Keratinocyte (primary cell): Measurements from ENCODE around the gene FBN1. TPM values are rescaled to one million over a fixed set of nuclear protein-coding genes. Genes with fewer than 3 reads are reported as not detected.

ENCODE experiments used
- DNase-seq: peaks from one replicate; pipeline ENCODE4 v3.0.0-alpha.2; 2011; ENCODE audit warnings: low read depth, missing footprints, low spot score
- FAIRE-seq: peaks from 2 replicates; lab custom pipeline; 2011; peaks lifted over from hg19 to GRCh38; lab: Jason Lieb, UNC
- H2AFZ ChIP-seq: 2 replicates; pipeline ENCODE4 v1.6.0; 2012; ENCODE audit warnings: low read length, control low read depth, inconsistent platforms; ENCODE audit not compliant: control insufficient read depth
- H3K27ac ChIP-seq: 2 replicates; pipeline ENCODE4 v1.5.1; 2011; ENCODE audit warnings: low read length; ENCODE audit not compliant: control insufficient read depth, insufficient read depth
- H3K27me3 ChIP-seq: 3 replicates; pipeline ENCODE4 v1.6.0; 2011; ENCODE audit warnings: low read length; ENCODE audit not compliant: control insufficient read depth, insufficient read depth; ENCODE audit errors: extremely low read depth
- H3K36me3 ChIP-seq, 2 experiments: 2 replicates in 1 of 2; 3 replicates in 1 of 2; pipeline ENCODE4 v1.5.1; 2011; ENCODE audit warnings: low read length in 2 of 2, mild to moderate bottlenecking in 1 of 2; ENCODE audit not compliant: control insufficient read depth in 2 of 2, insufficient read depth in 2 of 2; ENCODE audit errors: extremely low read depth in 1 of 2
- H3K4me1 ChIP-seq: 3 replicates; pipeline ENCODE4 v1.5.1; 2011; ENCODE audit warnings: low read length; ENCODE audit not compliant: control insufficient read depth, insufficient read depth; ENCODE audit errors: extremely low read depth
- H3K4me2 ChIP-seq: 3 replicates; pipeline ENCODE4 v1.6.0; 2011; ENCODE audit warnings: low read depth, low read length; ENCODE audit not compliant: control insufficient read depth, insufficient read depth; ENCODE audit errors: extremely low read depth
- H3K4me3 ChIP-seq, 3 experiments: fragments of 200-600 bp in 1 of 3; sonication (generic) in 1 of 3; 2 replicates in 2 of 3; 3 replicates in 1 of 3; pipeline ENCODE4 v1.5.1; 2011 to 2016; ENCODE audit warnings: low read length in 3 of 3, mild to moderate bottlenecking in 3 of 3, control low read depth in 2 of 3, inconsistent platforms in 1 of 3, low read depth in 1 of 3, mixed read lengths in 1 of 3, mixed run types in 1 of 3, moderate library complexity in 1 of 3; ENCODE audit not compliant: control insufficient read depth in 2 of 3, insufficient read depth in 2 of 3; ENCODE audit errors: extremely low read depth in 1 of 3
- H3K79me2 ChIP-seq: 2 replicates; pipeline ENCODE4 v1.6.0; 2012; ENCODE audit warnings: low read length; ENCODE audit not compliant: control insufficient read depth, insufficient read depth
- H3K9ac ChIP-seq: 3 replicates; pipeline ENCODE4 v1.6.0; 2011; ENCODE audit warnings: low read length; ENCODE audit not compliant: control insufficient read depth, insufficient read depth; ENCODE audit errors: extremely low read depth
- H3K9me1 ChIP-seq: 3 replicates; pipeline ENCODE4 v1.6.0; 2011; ENCODE audit warnings: low read length; ENCODE audit not compliant: control insufficient read depth, insufficient read depth; ENCODE audit errors: extremely low read depth
- H3K9me3 ChIP-seq: 2 replicates; pipeline ENCODE4 v1.5.1; 2012; ENCODE audit warnings: low read depth, low read length; ENCODE audit not compliant: control insufficient read depth
- H4K20me1 ChIP-seq: 3 replicates; pipeline ENCODE4 v1.6.0; 2011; ENCODE audit warnings: low read length; ENCODE audit not compliant: control insufficient read depth, insufficient read depth; ENCODE audit errors: extremely low read depth
- EZH2 ChIP-seq: IDR thresholded peaks from one replicate; pipeline ENCODE4 v1.6.1; 2012; ENCODE audit warnings: inconsistent platforms, mild to moderate bottlenecking, low read length, moderate library complexity
- dilution Hi-C: fragments of 300-500 bp; cut with MboI; formaldehyde crosslinking; loops from one replicate; pipeline ENCODE4 v1.7.0; 2020; ENCODE audit warnings: low sequenced_read_pairs; ENCODE audit not compliant: extremely low pct_ligation_motif_present
- polyA plus RNA-seq, 5 experiments: library from polyadenylated mRNA; depleted of rRNA in 3 of 5; stranded (reverse) in 3 of 5; stranded (forward) in 1 of 5; unstranded in 1 of 5; fragments of >200 nt; gene quantifications; 1 replicate in 1 of 5; 2 replicates in 3 of 5; 3 replicates in 1 of 5; pipeline versions ENCODE4 v1.2.1 to v1.2.3, GENCODE V29; 2011 to 2012; ENCODE audit warnings: missing spikeins in 2 of 5, low read depth in 1 of 5, low replicate concordance in 1 of 5
- TF ChIP-seq, protein P1 (sequence below), 3 experiments: IDR thresholded peaks in 1 of 3; conservative IDR thresholded peaks in 1 of 3; optimal IDR thresholded peaks in 1 of 3; 2 replicates in 2 of 3; 3 replicates in 1 of 3; pipeline versions ENCODE3 to v1.5.1; 2011; ENCODE audit warnings: low read length in 3 of 3, mild to moderate bottlenecking in 3 of 3, moderate library complexity in 2 of 3, control low read depth in 1 of 3, inconsistent platforms in 1 of 3; ENCODE audit not compliant: insufficient read depth in 2 of 3; ENCODE audit errors: extremely low read depth in 1 of 3

FBN1 gene
- polyA plus RNA-seq, 1 donor (not counting 4 experiments of a cell fraction or from before 2014, with no cell fraction given), result 3.5 TPM

DNA sequence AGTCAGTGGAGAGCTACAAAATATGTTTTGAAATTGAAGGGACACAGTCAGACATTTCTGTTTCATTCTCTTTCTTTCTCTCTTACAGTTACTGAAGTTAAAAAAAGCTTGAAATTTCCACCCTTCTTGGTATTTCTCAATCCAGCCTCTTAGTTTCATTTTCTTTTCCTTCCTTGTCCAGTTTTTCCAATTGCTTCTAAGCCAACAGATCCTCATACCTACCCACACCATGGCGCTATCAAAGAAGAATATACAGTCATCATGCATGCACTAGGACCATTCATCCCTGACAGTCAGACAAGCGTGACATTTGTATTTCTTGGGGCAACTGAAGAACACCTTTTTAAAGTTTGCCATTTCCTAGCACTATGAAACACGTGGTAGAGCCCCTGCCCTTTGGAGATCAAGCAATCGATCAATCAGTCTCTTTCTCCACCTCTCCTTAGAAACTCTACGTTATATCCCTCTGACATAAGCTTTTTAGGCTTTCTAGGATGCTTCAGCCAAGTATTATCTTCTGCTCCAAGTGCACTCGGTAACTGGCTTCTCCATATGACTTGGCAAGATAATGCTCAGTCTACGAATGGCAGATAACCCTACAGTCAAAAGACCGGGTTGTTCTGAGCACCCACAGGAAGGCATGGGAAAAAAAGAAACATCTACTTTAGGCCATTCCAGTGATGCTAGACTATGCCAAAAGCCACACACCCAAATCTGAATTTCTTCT lies 65.4 kb downstream of the FBN1 start:
- H3K9me3 ChIP-seq, result no peaks in the 10 kb centered on the region
- no peak overlapping the region for H3K27ac ChIP-seq
- no peaks in the 10 kb centered on the region for H3K36me3 ChIP-seq
- H3K4me2 ChIP-seq, result no peak overlapping the region
- TF ChIP-seq, protein P1, sequence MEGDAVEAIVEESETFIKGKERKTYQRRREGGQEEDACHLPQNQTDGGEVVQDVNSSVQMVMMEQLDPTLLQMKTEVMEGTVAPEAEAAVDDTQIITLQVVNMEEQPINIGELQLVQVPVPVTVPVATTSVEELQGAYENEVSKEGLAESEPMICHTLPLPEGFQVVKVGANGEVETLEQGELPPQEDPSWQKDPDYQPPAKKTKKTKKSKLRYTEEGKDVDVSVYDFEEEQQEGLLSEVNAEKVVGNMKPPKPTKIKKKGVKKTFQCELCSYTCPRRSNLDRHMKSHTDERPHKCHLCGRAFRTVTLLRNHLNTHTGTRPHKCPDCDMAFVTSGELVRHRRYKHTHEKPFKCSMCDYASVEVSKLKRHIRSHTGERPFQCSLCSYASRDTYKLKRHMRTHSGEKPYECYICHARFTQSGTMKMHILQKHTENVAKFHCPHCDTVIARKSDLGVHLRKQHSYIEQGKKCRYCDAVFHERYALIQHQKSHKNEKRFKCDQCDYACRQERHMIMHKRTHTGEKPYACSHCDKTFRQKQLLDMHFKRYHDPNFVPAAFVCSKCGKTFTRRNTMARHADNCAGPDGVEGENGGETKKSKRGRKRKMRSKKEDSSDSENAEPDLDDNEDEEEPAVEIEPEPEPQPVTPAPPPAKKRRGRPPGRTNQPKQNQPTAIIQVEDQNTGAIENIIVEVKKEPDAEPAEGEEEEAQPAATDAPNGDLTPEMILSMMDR (optimal IDR thresholded peaks at IDR 0.05 in 1 of 3, IDR thresholded peaks at IDR 0.05 in 1 of 3, conservative IDR thresholded peaks at IDR 0.05 in 1 of 3; ENCODE audit: extremely low read depth in 1 of 3, insufficient read depth in 2 of 3, low read length in 3 of 3), result no peak
- no peak for TF ChIP-seq EZH2
- no peak overlapping the region for H3K4me3 ChIP-seq
- no peaks in the 10 kb centered on the region for H3K79me2 ChIP-seq
- H3K9ac ChIP-seq, result no peak overlapping the region
- no peaks in the 10 kb centered on the region for H3K27me3 ChIP-seq
- FAIRE-seq (no peak), DNase-seq (no peak)
- H3K4me1 ChIP-seq, result peaks cover 4% of the 10 kb centered on the region
- no peaks in the 10 kb centered on the region for H4K20me1 ChIP-seq
- H2AFZ ChIP-seq, result no peak overlapping the region
- dilution Hi-C loops, result no loop called here
- H3K9me1 ChIP-seq, result no peaks in the 10 kb centered on the region

DNA sequence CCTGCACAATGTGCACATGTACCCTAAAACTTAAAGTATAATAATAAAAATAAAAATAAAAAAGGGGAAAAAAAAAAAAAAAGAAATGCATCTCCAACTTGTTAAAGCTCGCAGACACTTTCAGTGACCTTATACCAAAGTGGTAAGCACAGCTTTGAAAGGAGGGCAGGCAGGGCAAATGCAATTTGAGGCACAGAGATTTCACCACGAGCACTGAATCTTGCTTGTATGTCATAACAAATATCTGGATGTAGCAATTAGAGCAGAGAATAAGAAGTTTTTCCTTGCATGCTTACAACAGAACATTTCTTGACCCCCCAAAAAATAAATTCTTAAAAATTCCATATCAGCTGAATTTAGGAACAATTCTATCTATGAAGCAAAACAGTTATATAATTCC lies 66.5 kb downstream of the FBN1 start:
- dilution Hi-C loops, result no loop called here
- no peaks in the 10 kb centered on the region for H3K79me2 ChIP-seq
- H3K4me2 ChIP-seq, result no peak overlapping the region

More for the DNA sequence above, 66.5 kb downstream of the FBN1 start:
- no peaks in the 10 kb centered on the region for H3K36me3 ChIP-seq
- H3K9ac ChIP-seq, result no peak overlapping the region
- H3K27ac ChIP-seq, result no peak overlapping the region
- H3K27me3 ChIP-seq, result no peaks in the 10 kb centered on the region
- H3K9me1 ChIP-seq, result no peaks in the 10 kb centered on the region
- H3K4me1 ChIP-seq, result no peaks in the 10 kb centered on the region
- TF ChIP-seq, protein P1 (optimal IDR thresholded peaks at IDR 0.05 in 1 of 3, IDR thresholded peaks at IDR 0.05 in 1 of 3, conservative IDR thresholded peaks at IDR 0.05 in 1 of 3; ENCODE audit: extremely low read depth in 1 of 3, insufficient read depth in 2 of 3, low read length in 3 of 3), result no peak
- no peak for TF ChIP-seq EZH2
- H4K20me1 ChIP-seq, result no peaks in the 10 kb centered on the region
- H3K9me3 ChIP-seq, result no peaks in the 10 kb centered on the region
- no peak overlapping the region for H2AFZ ChIP-seq
- no peak overlapping the region for H3K4me3 ChIP-seq
- no peak for FAIRE-seq
- no peak for DNase-seq
